Activated T-helper 1 cell treated with Interleukin-2 at 50 U/mL for 16 hours (primary cell): ENCODE data around the gene SLC66A1.

Experiments
- DNase-seq: peaks from one replicate; pipeline ENCODE4 v3.0.0-alpha.2; 2020; ENCODE audit warnings: low read depth

SLC66A1 gene

DNA sequence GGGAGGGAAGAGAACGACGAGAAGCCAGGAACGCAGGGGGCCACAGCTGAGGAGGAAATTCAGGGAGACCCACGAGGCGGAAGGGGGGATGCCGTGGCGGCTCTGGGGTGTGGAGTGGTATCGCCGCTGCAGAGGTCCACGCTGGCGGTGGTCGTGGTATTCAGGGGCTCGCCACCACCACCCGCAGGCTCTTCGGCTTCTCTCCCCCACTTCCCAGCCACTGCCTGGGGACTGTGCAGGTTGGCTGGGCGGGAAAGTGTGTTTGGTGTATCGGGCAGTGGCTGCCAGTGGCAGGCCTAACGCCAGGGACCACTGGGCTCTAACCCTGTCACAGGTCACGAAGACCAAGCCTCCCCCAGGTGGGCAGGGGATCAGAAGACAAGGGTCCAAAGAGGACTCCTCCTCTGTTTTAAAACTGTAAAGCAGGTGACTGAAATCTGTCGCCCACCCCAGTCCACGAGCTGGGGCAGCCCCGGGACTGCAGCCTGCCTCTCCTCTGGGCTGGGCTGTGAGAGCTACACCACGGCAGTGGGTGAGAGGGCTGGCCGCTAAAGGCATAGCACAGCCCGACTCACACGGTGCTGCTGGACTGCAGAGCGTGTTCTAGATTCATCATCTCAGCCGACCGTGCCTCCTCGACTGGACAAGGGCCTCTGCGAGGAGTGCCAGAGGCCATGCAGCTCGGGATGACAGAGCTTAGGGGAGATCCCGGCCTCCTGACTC lies 30.9 kb downstream of the SLC66A1 start:
- DNase-seq, result no peak

DNA sequence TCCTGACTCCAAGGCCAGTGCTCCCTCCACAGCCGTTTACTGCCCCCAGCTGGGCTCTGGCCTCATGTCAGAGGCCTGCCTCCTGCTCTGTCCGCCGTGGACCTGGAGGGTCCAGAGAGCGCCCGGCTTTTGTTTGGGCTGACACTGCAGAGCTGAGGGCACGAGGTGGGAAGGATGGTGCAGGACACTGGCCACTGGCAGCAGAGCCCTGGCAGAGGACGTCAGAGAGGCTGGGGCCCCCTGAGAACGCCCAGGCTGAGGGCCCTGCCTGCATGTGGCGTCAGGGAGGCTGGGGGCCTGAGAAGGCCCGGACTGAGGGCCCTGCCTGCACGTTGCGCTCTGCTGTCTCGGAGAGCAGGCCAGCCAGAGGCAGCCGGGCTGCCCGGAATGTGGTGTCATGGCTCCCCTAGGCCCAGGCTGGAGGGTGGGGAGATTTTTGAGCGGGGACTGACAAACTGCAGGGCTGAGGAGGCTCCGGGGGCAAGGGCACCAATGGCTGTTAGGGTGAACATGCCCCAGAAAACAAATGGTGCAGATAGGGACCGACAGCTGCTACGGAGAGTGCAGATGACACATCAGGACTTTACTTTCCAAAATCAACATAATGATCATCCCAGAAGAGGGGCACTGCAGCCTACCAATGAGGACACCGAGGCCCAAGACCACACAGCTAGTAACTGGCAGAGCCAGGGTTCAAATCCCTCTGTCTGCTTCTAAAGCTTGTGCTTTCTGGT lies 31.7 kb downstream of the SLC66A1 start:
- no peak for DNase-seq

DNA sequence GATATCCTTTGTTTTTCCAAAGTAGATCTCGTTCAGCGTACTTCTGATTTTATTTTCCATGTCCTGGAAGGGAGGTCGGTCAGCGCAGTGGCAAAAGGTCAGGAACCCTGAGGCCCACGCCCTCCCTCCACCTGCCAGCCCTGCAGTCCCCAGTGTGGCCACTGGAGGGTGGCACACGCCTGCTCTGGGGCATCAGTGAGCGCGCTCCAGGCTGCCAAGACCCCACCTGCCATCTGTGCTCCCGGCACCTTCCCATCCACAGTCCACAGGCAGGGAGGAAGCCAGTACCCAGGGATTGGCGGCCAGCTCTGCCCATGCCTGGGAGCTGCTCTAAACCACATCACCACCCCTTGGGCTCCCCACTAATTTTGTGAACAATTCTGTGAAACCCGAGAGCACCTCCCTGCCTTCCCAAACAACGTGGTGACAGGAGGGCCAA lies 32.3 kb downstream of the SLC66A1 start:
- peak; percentile 20 for DNase-seq

DNA sequence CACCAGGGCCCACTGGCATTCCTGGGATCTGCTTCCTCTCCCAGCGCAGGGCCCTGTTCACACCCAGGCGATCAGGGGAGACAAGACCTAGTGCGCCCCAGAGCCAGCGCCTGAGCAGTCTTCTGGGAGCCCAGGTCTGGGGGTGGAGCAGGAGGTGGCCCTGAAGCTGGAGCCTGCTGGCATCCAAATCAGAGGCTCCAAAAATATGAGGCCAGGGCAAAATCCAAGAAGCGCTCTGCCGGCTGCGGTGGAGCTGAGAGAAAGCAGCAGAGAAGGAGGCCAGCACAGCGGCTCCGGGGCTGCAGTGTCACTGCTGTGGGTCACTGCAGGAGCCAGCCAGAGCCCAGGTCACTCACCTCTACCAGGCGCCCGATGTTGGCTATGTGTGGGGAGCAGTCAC lies 32.7 kb downstream of the SLC66A1 start:
- DNase-seq, result no peak

DNA sequence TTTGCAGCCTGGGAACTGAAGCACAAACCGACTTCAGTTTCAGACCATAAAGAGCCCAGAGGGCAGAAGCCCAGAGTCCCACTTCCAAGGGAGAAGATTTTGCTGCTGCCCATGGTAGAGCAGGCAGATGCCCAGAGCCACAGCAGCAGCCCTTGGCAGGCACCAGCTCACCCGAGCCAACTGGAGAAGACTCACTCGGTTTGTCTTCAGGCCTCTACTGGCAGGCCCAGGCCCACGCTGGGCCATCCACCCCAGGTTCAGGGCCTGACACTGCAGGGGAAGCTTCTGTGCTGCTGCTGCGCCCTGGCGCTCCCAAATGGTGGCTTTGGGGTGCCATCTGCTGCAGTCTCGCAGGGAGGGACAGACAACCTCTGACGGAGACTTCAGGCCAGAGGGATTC lies 33.3 kb downstream of the SLC66A1 start:
- DNase-seq, result no peak

DNA sequence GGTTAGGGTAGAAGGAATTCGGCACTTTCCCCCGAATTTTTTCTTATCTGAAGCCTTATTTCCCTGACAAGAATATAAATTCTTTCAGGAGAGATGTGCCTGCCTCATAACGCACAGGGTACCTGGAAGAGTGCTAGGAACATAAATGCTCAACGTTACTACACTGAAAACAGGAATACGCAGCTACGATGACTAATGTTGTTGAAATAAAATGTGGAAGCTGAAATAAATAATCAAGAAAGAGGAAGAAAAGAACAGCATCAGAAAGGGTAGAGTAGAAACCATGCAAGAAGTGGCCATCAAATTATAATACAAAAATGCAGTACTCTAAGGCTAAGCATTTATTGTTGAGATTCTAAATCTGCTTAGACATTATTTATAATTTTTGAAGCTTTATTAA lies 33.9 kb downstream of the SLC66A1 start:
- DNase-seq, result no peak

DNA sequence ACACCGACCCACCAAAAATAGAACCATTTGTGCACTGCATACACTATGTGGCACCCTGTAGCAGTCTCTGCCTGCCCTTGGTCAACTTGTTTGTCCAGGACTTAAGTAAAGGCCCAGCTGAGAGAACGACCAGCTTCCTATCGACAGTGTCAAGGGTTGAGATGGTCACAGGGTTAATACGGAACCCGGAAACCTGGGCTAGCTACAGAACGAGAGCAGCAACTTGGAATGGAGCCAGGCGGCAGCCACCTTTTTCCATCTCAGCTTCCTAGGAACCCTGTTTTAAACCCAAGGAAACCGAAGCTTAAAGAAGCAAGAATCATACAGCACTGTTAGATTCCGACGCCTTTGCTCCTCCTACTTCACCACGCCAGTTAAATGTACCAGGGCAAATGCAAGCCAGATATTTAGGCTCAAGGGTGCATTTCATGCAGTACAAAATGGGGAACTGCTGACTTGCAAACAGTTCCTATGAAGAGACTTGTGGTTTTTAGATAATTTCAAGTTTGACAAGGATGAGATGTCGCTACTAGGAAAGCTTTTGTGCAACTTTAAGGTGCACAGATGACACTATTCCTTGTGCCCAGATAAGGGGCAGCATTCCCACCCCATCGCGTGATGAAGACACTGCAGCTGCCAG lies 35.5 kb downstream of the SLC66A1 start:
- no peak for DNase-seq

DNA sequence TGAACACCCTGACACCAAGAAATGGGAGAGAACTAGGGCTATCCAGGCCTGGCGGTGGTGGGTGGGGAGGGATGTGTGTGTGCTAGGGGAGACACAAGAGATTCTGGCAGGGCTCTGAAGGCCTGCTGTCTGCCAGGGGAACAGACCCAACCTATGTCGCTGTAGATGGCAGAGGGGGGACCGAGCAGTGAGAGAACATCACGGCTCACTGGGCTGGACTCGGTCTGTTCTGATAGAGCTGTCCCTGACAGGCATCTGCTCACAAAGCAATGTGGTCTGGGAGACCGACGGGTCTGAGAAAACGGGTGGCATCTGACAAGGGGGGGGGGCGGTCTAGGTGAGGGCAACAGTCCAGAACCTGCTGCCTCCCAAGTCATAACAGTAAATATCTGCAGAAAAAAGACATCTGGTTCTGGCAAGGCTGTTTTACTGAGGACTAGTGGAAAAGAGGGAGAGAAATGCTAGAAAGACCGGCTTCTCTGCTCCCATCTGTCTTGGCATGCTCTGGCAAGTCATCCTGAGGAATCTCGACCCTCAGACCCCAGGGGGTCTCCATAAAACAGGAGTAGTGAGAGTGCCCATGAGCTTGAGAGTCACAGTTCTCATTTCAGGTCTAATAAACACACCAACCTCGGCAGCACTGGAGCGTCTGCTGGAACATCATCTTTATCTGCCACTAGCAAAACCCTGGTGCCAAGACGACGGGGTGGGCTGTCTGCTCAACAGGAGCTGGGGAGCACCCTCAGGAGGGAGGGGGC lies 36.5 kb downstream of the SLC66A1 start:
- DNase-seq, result no peak

DNA sequence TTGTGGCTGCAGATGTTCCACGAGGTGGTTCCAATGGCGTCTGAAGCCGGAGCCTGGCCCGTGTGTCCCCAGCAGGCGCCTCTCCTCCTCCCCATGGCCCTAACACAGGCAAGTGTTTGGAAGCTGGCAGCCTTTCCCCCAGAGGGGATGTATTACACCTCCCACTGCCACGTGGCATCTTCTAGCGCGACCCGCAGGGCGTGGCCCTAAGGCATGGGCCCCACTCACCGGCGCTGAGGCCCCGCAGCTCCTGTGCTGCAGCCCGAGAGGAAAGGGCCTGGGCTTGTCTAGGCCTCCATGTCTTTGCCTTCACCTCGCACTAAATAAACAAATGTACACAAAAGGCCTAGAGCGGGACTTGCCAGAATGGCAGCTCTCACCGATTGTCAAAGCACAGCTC lies 37.9 kb downstream of the SLC66A1 start:
- no peak for DNase-seq

DNA sequence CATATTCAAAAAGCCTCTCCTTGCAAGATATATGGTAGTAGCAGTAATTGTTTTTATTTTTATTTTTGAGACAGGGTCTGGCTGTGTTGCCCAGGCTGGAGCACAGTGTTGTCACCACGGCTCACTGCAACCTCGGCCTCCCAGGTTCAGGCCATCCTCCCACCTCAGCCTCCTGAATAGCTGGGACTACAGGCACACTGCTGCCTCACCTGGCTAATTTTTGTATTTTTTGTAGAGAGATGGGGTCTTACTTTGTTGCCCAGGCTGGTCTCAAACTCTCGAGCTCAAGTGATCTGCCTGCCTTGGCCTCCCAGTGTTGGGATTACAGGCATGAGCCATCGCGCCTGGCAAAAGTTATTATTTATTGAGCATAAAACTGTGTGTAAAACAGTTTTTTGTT lies 38.4 kb downstream of the SLC66A1 start:
- no peak for DNase-seq

DNA sequence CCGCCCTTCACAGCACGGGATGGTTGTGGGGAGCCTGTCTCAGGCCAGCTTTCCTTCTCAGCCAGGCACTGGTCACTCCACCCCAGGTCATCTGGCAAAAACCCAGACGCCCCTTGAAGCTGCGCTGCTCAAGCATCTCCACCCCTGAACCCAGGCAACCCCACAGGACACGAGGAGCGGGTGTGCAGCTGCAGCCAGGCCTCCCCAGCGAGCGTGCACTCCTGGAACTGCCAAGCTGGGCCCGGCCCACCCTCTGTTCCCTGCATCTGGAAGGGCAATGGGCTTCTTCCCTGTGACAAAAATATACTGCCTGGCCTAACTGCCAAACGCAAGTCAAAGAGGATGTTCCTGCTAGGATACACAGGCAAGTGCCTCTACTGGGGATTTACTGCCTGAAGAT lies 39.7 kb downstream of the SLC66A1 start:
- no peak for DNase-seq

DNA sequence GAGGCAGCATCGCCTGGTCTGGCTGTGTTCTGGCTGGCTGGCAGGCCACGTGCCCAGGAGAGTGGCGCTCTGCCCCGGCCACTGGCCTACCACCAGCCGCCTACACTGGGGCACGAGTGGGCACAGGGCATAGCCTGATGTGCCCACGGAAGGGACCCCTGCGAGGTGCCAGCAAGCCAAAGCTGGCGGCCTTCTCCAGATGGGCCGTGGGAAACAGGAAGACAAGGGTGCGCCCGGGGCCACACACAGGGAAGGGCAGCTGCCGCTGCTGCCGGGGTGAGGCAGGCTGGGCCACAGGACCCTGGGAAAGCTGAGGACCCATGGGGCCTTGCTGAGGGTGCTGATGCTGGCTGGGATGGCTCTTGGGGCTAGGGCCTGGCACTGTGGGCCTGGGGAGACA lies 40.7 kb downstream of the SLC66A1 start:
- no peak for DNase-seq

DNA sequence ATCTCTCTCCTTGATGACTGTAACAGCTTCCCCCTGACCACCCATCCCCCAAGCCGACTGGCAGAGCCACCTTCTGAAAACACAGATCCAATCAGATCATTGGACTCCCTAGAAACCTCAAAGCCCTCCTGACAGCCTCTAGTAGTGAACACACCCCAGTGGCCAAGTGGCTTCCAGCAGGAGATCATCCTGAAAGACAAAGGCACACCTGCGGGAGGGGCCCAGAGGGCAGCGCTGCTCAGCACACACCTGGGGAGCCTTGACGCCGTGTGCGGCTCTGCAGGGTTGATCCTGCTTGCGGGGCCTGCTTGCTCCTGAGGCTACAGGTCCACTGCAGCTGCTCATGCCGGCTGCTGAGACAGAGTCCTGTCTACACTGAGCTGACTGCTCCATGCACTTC lies 41.5 kb downstream of the SLC66A1 start:
- no peak for DNase-seq

DNA sequence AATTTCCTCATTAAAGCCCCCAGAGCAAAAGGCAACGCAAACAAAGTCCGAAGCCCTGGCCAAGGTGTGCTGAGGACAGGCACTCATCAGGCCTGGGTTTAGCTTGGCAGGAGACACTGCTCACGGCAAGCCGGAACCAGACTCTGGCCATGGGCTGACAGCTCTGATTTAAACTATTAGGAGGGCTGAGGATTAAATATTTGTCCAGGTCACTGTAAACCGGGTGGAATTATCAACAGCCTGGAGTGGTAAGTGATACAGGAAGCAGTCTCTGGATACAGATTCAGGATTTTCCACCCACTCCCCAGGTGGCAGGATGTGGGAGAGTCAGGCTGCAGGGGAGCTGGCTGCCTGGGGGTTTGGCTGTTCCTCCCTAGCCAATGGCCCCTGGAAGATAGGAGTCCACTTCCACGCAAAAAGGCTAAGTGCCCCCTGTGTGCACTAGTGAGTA lies 42.4 kb downstream of the SLC66A1 start:
- DNase-seq, result no peak

DNA sequence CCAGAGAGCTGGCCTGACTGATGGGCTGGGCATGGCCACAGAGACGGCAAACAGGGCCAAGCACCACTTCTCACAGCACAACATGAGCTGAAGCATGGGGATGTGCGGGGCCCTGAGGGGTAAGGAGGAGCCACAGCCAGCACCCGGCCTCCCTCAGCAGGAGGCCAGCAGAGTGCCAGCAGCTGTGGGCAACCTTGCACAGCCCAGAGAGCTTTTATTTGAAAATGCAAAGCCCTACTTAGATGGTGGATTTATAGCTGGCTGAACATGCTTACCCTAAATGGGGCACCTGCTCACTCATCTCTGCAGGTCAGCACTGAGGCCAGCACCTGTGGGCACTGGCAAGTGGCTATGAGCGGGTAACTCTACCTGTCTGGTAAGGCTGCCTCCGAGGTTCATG lies 44.1 kb downstream of the SLC66A1 start:
- no peak for DNase-seq

DNA sequence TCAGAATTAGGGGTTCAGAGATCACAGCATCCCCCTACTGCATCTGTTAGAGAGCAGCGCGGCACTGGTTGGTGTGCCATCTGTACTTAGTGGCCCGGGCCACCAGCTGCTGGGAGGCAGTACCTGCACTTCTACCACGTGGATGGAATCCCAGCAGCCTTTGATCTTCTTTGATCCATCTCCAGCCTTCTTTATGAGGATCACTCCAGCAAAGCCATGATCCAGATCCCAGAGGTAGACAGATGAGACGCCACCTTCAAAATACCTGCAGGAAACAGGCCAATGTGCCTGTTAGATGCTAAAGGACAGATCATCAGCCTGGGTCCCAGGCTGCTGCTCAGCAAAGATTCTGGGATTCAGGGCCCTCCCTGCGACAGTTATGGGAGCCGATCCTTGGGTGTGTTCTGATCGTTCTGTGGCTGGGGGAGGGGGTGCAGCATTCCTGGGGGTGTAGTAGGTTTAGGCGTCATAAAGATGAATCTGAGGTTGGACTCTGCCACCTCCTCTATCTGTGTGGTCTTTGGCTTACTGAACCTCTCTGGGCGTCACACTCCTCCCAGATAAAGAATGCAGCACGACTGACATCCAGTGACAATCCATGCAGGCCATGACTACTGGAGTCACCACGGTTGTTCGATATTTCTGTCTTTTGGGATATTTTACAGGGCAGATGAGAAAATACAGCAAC lies 45.3 kb downstream of the SLC66A1 start:
- no peak for DNase-seq

DNA sequence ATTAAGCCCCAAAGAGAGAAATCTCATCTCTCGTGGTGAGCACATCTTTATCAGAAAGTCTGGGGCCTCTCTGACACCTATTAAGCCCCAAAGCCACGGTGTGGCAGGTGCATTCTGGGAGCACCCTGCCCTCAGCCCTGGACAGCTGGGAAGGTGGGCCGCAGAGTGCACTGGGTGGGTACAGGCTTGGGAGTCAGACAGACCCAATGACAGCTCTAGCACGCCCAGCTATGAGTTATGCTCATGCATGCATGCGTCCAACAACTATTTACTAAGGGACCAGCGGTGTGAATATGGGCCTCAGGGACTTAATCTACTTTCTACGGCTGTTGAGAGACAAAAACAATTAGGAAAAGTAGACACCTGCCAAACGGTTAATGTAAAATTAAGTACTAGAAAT lies 46.6 kb downstream of the SLC66A1 start:
- no peak for DNase-seq

DNA sequence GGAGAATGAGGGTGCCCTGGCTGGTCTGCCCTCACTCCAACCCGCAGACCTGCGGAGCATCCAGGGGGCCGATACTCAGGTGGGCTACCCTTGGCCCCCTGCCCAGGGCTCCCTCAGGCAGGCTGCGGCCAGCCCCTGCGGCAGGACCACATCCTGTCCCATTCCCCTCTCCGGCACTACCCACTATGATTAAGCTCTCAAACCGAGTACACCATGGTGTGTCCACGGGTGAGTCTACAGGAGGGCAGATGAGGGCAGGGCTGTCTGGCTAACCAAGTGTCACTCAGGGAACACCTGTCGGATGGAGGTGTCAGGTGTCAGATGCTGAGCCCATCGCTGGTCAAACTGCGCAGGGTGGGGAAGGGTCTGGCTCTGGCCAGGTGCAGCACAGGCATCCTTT lies 47.2 kb downstream of the SLC66A1 start:
- DNase-seq, result no peak

DNA sequence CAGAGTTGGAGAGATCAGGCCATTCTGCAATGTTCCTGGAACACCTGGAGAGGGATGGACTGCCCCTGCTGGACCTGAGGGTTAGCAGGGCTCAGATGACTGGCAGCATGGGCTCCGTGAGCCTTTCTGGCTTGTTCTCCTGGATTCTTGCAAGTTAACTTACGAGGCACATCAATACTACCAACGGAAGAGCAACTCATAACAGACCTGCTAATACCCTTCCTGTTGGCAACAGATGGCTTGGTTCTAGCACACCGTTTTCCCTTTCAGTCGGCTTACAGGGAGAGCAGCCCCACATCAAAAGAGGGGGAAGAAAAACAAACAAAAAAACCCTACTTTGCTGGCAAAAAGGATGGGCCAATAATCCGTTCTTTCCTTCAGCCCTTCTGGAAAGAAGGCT lies 47.9 kb downstream of the SLC66A1 start:
- DNase-seq, result no peak

DNA sequence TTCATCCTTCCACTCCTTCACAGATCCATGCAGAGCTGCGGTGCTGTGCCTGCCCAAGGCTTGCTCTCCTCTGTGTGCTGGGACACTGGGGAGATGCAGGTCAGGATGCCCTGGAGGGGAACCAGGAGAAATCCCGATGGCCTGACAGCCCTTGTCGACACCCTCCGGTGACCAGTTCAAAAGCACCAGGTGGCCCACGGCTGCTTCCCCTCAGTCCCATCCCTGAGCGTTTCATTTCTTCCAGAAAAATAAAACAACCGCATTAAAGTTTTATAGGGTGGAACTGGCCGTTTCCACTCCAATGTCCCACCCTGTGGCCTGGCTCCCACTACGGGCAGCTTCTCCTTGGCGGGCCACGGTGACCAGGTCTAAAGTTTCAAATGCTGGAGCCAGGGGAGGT lies 48.3 kb downstream of the SLC66A1 start:
- no peak for DNase-seq

DNA sequence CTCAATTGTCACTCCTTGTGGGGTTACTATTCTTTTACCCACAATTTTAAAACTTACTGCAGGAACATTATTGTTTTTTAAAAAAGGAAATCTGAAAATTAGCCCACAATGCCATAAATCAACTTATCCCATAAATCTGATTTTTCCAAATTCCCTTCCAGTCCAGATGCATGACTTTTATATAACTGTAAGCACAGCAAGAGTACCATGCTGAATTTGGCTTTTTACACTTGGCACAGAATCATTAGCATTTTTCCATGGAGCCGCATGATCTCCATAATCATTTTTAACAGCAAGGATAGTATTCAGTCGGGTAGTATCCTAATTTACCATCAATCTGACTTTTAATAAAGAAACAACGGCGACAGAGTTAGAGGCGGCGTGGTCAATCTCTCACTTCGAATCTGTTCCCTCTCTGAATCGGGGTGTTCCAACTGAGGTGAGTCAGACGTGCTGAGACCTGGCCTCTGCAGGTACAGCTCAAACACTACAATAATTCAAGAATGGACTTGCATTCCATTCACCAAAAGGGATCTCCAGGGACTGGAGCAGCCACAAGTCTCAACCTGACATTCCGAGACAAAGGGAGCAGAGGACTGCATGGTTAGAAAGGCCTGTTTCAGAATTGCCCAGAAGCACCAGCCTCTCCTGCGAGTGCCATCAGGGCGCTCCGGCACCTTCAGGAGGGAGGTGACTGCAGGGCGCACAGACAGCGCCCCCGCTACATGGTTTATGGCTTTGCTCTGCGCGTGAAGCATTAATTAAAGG lies 48.9 kb downstream of the SLC66A1 start:
- no peak for DNase-seq
